ENCODE data around the gene MROH8.

DNA sequence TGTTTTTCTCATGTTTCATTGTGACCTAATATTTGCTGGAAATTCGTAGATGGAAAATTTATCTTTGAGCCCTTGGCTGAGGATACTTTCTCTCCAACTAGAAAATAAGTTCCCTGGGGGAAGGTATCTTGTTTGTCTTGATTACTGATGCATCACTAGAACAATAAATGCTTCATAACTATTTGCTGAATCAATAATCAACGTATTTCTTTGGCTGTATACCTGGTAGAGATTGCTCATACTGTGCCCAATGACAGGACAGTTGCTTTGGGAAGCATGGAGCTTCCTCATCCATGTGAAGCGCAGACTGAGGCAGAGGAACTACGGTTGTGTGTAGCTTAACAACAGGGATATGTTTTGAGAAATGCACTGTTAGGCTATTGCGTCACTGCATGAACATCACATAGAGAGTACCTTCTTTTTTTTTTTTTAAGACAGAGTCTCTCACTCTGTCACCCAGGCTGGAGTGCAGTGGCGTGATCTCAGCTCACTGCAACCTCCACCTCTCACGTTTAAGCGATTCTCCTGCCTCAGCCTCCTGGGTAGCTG lies 34.4 kb downstream of the MROH8 start:
- TF ChIP-seq POLR2AphosphoS5 (IDR thresholded peaks at IDR 0.05; ENCODE audit: low read depth), result no peak
- TF ChIP-seq, protein P1, sequence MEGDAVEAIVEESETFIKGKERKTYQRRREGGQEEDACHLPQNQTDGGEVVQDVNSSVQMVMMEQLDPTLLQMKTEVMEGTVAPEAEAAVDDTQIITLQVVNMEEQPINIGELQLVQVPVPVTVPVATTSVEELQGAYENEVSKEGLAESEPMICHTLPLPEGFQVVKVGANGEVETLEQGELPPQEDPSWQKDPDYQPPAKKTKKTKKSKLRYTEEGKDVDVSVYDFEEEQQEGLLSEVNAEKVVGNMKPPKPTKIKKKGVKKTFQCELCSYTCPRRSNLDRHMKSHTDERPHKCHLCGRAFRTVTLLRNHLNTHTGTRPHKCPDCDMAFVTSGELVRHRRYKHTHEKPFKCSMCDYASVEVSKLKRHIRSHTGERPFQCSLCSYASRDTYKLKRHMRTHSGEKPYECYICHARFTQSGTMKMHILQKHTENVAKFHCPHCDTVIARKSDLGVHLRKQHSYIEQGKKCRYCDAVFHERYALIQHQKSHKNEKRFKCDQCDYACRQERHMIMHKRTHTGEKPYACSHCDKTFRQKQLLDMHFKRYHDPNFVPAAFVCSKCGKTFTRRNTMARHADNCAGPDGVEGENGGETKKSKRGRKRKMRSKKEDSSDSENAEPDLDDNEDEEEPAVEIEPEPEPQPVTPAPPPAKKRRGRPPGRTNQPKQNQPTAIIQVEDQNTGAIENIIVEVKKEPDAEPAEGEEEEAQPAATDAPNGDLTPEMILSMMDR (IDR thresholded peaks at IDR 0.05; ENCODE audit: insufficient read depth, low read length), result no peak

All from HL-60 (cell line).